Ascending aorta (tissue), 2 donors: Measurements from ENCODE around the gene GUCY2C. TPM values are rescaled to one million over a fixed set of nuclear protein-coding genes. Genes with fewer than 3 reads are reported as not detected.

ENCODE experiments used
- DNase-seq, 2 donors: peaks; one replicate each; pipeline ENCODE4 v3.0.0-alpha.2; 2019; ENCODE audit warnings: low spot score in 2 of 2
- H3K27ac ChIP-seq, 2 donors: fragments of 200-600 bp; sonication (generic); one replicate each; pipeline ENCODE4 v1.5.1; 2016 to 2017; ENCODE audit warnings: mild to moderate bottlenecking in 1 of 2
- H3K27me3 ChIP-seq: fragments of 200-600 bp; sonication (generic); one replicate; pipeline ENCODE4 v1.5.1; 2017
- H3K36me3 ChIP-seq, 2 donors: fragments of 200-600 bp; sonication (generic); one replicate each; pipeline ENCODE4 v1.5.1; 2016
- H3K4me1 ChIP-seq, 2 donors: fragments of 200-600 bp; sonication (generic); one replicate each; pipeline ENCODE4 v1.5.1; 2016 to 2017; ENCODE audit warnings: mild to moderate bottlenecking in 1 of 2
- H3K4me3 ChIP-seq, 2 donors: fragments of 200-600 bp; sonication (generic); one replicate each; pipeline ENCODE4 v1.5.1; 2016 to 2017; ENCODE audit warnings: mild to moderate bottlenecking in 1 of 2
- H3K9me3 ChIP-seq, 2 donors: fragments of 200-600 bp; sonication (generic); one replicate each; pipeline ENCODE4 v1.5.1; 2016
- CTCF ChIP-seq, 3 experiments: fragments of 200-600 bp in 2 of 3; fragments of 450-650 bp in 1 of 3; sonication (generic) in 2 of 3; IDR thresholded peaks; one replicate each; pipeline ENCODE4 v1.5.1; 2016 to 2019; ENCODE audit warnings: antibody characterized with exemption in 3 of 3, mild to moderate bottlenecking in 1 of 3, moderate library complexity in 1 of 3
- intact Hi-C: fragments of 100-400 bp; cut with DNase I; formaldehyde crosslinking; loops from one replicate; pipeline ENCODE4 v1.15.1; 2023
- total RNA-seq: library from RNA; depleted of rRNA; stranded (reverse); fragments of >200 nt; gene quantifications from one replicate; pipeline ENCODE4 v1.1.0, GENCODE V29; 2016

Gene GUCY2C
- total RNA-seq, 1 donor from 2014 or later = not detected

GRCh38 chr12:14563046-14563445, 133.4 kb downstream of the GUCY2C start:
- Histone ChIP-seq H3K4me3 (no peak overlapping the region), H3K4me1 (no peaks in the 10 kb centered on the region), H3K27ac (no peak overlapping the region), H3K9me3 (no peaks in the 10 kb centered on the region), H3K36me3 (no peaks in the 10 kb centered on the region), H3K27me3 (no peaks in the 10 kb centered on the region)
- no peak for TF ChIP-seq CTCF (IDR thresholded peaks at IDR 0.05)
- intact Hi-C loops = no loop called here
- no peak for DNase-seq

Other genes starting within 250 kb of the GUCY2C start
- gene PLBD1, start 128.7 kb downstream of the GUCY2C start, total RNA-seq = 15.2 TPM
- 6.7 TPM for gene WBP11, start 106.9 kb upstream of the GUCY2C start, total RNA-seq
- gene C12orf60, start 107.1 kb upstream of the GUCY2C start, total RNA-seq = not detected
- 2.1 TPM for gene SMCO3, start 117.6 kb upstream of the GUCY2C start, total RNA-seq
- 40.4 TPM for gene ART4, start 146.9 kb upstream of the GUCY2C start, total RNA-seq
- gene MGP, start 189.3 kb upstream of the GUCY2C start, total RNA-seq = 3,618 TPM
- not detected for gene ERP27, start 241.9 kb upstream of the GUCY2C start, total RNA-seq